AG04450 (cell line): ENCODE measurements around the gene MBOAT2. TPM values are rescaled to one million over a fixed set of nuclear protein-coding genes. Genes with fewer than 3 reads are reported as not detected.

Experiments
- CTCF ChIA-PET: fragments of 300-600, 350-600 bp; formaldehyde crosslinking; extraction: SDS; loops from one replicate; lab custom pipeline; 2022; ENCODE audit warnings: antibody characterized with exemption, inconsistent platforms; lab: Charles Lee
- POLR2A ChIA-PET: fragments of 350-600 bp; formaldehyde crosslinking; extraction: SDS; loops from one replicate; lab custom pipeline; 2021; ENCODE audit warnings: antibody characterized with exemption, inconsistent platforms; lab: Yijun Ruan, JAX
- DNase-seq: peaks from one replicate; pipeline ENCODE4 v3.0.0-alpha.2; 2011; ENCODE audit warnings: low read depth, low spot score
- H3K27ac ChIP-seq: one replicate; pipeline ENCODE4 v1.5.1; 2012; ENCODE audit warnings: low read depth, low read length, control low read depth
- H3K27me3 ChIP-seq: one replicate; pipeline ENCODE4 v1.6.0; 2012; ENCODE audit warnings: low read length; ENCODE audit not compliant: control insufficient read depth, insufficient read depth
- H3K4me3 ChIP-seq: 2 replicates; pipeline ENCODE4 v1.5.1; 2011; ENCODE audit warnings: mild to moderate bottlenecking, low read depth, low read length, control low read depth
- H3K9me3 ChIP-seq: 2 replicates; pipeline ENCODE4 v1.5.1; 2012; ENCODE audit warnings: low read length; ENCODE audit not compliant: control insufficient read depth, insufficient read depth
- polyA plus RNA-seq: library from polyadenylated mRNA; depleted of rRNA; stranded (reverse); fragments of >200 nt; gene quantifications from 2 replicates; pipeline ENCODE4 v1.2.3, GENCODE V29; 2011
- TF ChIP-seq, protein P1 (sequence below): IDR thresholded peaks from 2 replicates; pipeline ENCODE4 v1.5.1; 2011; ENCODE audit warnings: low read depth, low read length, control low read depth, inconsistent platforms

The MBOAT2 gene
- polyA plus RNA-seq, 1 experiment, result 75.2 TPM

DNA sequence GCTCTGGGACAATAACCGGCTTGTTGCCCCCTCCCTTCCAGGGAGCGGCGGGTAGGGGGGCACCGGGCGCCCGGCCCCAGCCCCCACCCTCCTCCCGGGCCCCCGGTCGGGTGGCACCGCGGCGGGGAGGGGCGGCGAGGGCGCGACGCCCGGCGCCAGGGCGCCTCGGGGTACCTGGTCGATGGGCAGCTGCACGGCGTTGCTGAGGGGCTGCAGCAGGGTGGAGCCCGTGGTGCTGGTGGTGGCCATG is 193 bp downstream of the MBOAT2 start:
- peak overlapping the region; percentile 75 for H3K4me3 ChIP-seq
- no peaks in the 10 kb centered on the region for H3K9me3 ChIP-seq
- CTCF ChIA-PET, result interaction anchor here (1.0 kb wide), 1 partner anchor 117 kb away, joined by 3 read pairs; no protein-coding TSS in a partner anchor
- DNase-seq, result no peak
- TF ChIP-seq, protein P1, sequence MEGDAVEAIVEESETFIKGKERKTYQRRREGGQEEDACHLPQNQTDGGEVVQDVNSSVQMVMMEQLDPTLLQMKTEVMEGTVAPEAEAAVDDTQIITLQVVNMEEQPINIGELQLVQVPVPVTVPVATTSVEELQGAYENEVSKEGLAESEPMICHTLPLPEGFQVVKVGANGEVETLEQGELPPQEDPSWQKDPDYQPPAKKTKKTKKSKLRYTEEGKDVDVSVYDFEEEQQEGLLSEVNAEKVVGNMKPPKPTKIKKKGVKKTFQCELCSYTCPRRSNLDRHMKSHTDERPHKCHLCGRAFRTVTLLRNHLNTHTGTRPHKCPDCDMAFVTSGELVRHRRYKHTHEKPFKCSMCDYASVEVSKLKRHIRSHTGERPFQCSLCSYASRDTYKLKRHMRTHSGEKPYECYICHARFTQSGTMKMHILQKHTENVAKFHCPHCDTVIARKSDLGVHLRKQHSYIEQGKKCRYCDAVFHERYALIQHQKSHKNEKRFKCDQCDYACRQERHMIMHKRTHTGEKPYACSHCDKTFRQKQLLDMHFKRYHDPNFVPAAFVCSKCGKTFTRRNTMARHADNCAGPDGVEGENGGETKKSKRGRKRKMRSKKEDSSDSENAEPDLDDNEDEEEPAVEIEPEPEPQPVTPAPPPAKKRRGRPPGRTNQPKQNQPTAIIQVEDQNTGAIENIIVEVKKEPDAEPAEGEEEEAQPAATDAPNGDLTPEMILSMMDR, result no peak
- H3K27me3 ChIP-seq, result no peaks in the 10 kb centered on the region
- POLR2A ChIA-PET, result interaction anchor here (1.0 kb wide), 2 partner anchors 10 to 322 kb away, joined by 3 to 6 read pairs; partner anchors contain the start of gene ID2
- H3K27ac ChIP-seq, result no peak overlapping the region

DNA sequence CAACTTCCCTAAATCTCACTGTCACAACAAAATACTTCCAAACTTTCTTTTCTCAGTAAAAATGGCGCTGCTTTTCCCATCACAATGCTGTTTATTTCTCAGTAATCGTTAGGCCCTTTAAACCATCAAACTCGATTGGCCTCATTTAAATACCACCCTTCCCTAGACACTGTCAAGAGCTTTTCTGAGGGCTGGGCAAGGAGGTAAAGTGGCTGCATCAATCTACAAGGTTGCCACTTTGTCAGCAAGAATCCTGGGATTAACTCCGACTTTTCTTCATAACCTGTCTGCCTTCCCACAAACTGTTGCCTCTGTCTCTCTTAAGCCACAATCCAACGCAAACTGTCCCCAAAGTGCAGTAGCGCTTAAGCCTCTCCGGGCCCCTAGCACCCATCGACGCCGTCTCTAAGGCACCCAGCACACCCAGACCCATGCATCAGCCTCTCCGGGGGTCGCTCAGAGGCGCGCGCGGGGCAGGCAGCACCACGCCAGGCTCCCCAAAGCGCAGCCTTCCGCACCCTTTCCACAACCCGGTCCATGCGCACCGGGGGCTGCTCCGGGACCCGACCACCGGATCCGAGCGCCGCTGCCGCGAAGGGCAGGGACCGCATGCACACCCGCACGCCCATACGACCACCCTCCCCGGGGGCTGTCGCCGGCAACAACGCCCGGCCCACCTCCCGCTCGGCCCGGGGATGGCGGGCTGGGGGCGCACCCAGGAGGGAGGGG is 683 bp downstream of the MBOAT2 start:
- no peak for DNase-seq
- CTCF ChIA-PET, result interaction anchor here (1.0 to 1.1 kb wide), 2 partner anchors 89 to 116 kb away, joined by 3 read pairs; no protein-coding TSS in a partner anchor
- TF ChIP-seq, protein P1, result no peak
- H3K4me3 ChIP-seq, result peak overlapping the region; percentile 75
- POLR2A ChIA-PET, result interaction anchor here (1.0 kb wide), 2 partner anchors 10 to 321 kb away, joined by 3 to 6 read pairs; partner anchors contain the start of gene ID2
- H3K27ac ChIP-seq, result no peak overlapping the region
- no peaks in the 10 kb centered on the region for H3K9me3 ChIP-seq
- no peaks in the 10 kb centered on the region for H3K27me3 ChIP-seq

DNA sequence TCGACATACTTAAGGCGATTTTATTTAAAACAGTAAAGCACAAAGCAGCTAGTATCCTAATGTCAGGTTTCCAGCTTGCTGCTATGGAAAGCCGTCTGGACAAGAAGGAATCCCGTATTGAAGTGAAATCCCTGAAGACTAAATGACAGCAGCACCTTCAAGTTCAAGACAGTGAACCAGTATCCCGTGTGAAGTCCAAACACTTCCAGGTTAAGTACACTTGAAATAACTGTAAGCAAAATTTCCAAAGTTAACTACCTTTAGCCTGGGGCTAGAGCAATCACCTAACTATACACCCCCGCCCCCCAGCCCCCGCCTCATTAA is 1.2 kb downstream of the MBOAT2 start:
- no peak for DNase-seq
- POLR2A ChIA-PET, result no interaction called here
- no peaks in the 10 kb centered on the region for H3K9me3 ChIP-seq
- no peak overlapping the region for H3K27ac ChIP-seq
- CTCF ChIA-PET, result interaction anchor here (1.1 kb wide), 1 partner anchor 89 kb away, joined by 3 read pairs; no protein-coding TSS in a partner anchor
- no peaks in the 10 kb centered on the region for H3K27me3 ChIP-seq
- TF ChIP-seq, protein P1, result no peak
- peak overlapping the region; percentile 75 for H3K4me3 ChIP-seq

DNA sequence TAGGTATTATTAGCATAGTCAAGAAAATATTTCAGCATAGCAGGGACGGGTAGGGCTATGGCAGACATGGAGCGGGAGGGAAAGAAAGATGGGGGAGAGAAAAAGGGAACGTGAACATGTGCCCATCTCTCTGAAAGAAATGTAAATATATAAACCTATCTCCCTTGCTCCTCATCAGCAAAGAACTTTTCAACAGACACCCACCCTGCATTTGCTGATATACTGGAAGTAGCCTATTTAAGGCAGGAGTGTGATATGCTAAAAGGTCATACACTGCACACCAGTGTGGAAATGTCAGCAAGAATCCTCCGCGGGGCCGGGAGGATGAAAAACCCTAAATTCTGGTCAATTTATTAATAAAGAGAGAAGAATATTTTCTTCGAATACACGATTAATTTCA is 1.7 kb downstream of the MBOAT2 start:
- TF ChIP-seq, protein P1, result no peak
- CTCF ChIA-PET, result interaction anchor here (1.1 kb wide), 1 partner anchor 90 kb away, joined by 3 read pairs; no protein-coding TSS in a partner anchor
- H3K4me3 ChIP-seq, result peak overlapping the region; percentile 75

DNA sequence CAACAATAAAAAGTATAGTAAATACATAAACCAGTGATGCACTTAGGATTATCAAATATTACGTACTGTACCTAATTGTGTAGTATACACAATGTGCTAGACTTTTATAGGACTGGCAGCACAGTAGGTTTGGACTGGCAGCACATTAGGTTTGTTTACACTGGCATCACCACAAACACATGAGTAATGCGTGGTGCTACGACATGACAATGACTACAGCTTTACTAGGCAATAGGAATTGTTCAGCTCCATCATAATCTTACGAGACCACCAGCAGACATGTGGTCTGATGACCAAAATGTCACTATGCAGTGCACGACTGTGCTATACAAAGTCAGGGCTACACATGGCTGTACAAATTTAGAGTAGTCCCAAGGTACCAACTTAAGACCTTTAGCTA is 2.3 kb downstream of the MBOAT2 start:
- no peak overlapping the region for H3K27ac ChIP-seq
- no peaks in the 10 kb centered on the region for H3K27me3 ChIP-seq
- no peak for DNase-seq
- ChIA-PET CTCF (no interaction called here), POLR2A (no interaction called here)
- no peak overlapping the region; the same call in 1 of the 2 replicates for H3K4me3 ChIP-seq
- H3K9me3 ChIP-seq, result no peaks in the 10 kb centered on the region
- TF ChIP-seq, protein P1, result no peak

More for the DNA sequence above, 1.7 kb downstream of the MBOAT2 start:
- no peak for DNase-seq
- Histone ChIP-seq H3K9me3 (no peaks in the 10 kb centered on the region), H3K27me3 (no peaks in the 10 kb centered on the region), H3K27ac (no peak overlapping the region)
- POLR2A ChIA-PET, result no interaction called here
